ENCODE data around the gene EPHA4.

EPHA4 gene

DNA sequence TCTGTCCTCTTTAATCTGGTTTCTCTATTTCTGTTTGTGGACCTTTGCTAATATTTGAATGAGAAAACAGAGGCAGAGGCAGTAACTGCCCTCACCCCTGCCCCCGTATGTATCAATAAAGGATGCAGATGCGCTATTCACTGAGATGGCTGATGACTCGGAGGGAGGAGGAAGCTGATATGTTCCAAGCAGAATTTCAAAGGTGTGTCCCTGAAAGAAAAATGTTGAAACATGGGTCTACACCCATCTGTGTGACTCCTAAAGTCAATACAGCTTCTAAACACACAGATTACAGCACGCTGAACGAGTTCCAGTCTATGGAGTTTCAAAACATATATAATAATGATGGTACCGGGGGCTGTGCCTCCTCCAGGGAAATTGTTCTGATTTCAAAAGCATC lies 38.8 kb downstream of the EPHA4 start:
- H3K27ac Mint-ChIP-seq = no peak overlapping the region

DNA sequence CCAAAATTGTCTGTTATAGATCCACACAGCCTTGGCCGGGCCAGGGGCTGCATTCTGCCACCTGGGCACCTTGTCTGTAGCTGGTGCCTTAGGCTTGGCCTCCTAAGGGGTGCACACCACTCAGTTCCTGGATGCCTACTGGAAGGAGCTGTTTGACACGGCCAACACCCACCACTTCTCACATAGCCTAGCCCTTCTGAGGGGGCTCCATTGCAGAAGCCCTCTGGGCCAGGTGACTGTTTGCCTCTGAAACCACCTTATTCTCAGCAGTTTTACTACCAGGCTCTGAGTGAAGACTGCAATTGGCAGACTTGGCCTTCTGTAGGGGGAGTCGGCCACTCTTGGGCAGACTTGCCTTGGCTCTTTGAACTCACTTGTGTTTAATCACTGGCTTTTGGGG lies 39.5 kb downstream of the EPHA4 start:
- H3K4me1 Mint-ChIP-seq = peaks cover 22% of the 10 kb centered on the region
- H3K9me3 Mint-ChIP-seq = peaks cover 2% of the 10 kb centered on the region
- no peak for ATAC-seq
- no peak overlapping the region for H3K27ac Mint-ChIP-seq
- H3K4me3 Mint-ChIP-seq = no peak overlapping the region
- H3K27me3 Mint-ChIP-seq = no peaks in the 10 kb centered on the region
- H3K36me3 Mint-ChIP-seq = no peaks in the 10 kb centered on the region

More for the DNA sequence above, 38.8 kb downstream of the EPHA4 start:
- Mint-ChIP-seq H3K4me1 (peaks cover 20% of the 10 kb centered on the region), H3K27me3 (no peaks in the 10 kb centered on the region), H3K4me3 (no peak overlapping the region), H3K36me3 (no peaks in the 10 kb centered on the region), H3K9me3 (peaks cover 3% of the 10 kb centered on the region)
- ATAC-seq = no peak

DNA sequence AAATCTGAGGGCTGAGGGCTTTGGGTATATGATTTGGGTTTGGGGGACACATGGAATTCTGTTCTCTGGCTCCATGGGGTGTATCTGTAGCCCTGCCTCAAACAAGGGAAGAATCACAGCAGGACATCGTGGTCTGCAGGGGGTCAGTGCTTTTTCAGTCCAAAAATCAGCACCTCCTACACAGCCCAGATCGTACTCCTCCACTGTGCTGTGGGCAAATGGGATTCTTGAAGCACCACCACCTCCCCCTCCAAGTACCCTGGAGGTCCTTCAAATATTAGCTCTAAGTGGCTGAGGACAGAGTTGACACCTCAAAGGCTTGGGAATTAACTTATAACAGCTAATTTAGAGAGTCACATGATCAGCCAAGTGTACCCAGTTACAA lies 41.5 kb downstream of the EPHA4 start:
- Mint-ChIP-seq H3K4me3 (no peak overlapping the region), H3K9me3 (no peaks in the 10 kb centered on the region), H3K36me3 (no peaks in the 10 kb centered on the region), H3K4me1 (peaks cover 28% of the 10 kb centered on the region), H3K27me3 (no peaks in the 10 kb centered on the region), H3K27ac (peak overlapping the region; percentile 23)
- ATAC-seq = no peak

DNA sequence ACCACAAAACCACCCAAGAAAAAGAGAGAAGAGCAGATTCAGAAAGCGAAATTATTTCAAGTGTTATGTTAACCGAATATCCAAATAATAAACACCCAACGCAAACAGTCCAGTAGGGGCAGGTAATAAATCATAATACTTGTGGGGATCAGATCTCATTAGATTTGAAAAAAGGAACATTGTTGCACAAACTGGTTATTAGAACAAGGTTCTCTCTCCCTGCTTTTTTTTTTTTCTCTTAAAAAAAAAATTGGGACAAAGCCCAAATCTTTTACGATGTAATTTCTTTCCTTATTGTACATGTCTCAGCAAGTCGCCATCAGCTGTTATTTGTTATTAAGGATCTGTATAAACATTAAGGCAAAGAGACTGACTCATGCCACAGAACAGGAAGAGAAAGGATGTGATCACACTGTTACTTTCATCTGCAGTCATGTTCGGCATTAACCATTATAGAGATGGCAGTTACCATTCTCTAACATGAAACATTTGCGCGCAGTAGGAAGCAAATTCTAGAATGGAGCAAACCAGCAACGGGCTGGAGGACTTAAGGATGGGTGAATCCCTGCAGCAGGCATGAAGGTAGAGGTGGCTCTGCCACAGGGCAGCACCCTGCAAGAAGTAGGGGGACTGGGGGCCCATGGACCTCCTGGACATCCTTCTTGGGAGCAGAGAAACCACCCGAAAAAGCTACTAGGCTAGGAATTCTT lies 42.0 kb downstream of the EPHA4 start:
- Mint-ChIP-seq H3K36me3 (no peaks in the 10 kb centered on the region), H3K27me3 (no peaks in the 10 kb centered on the region), H3K9me3 (no peaks in the 10 kb centered on the region), H3K4me1 (peaks cover 28% of the 10 kb centered on the region), H3K4me3 (peak overlapping the region; percentile 30), H3K27ac (peak overlapping the region; percentile 23)
- ATAC-seq = peak; percentile 46

DNA sequence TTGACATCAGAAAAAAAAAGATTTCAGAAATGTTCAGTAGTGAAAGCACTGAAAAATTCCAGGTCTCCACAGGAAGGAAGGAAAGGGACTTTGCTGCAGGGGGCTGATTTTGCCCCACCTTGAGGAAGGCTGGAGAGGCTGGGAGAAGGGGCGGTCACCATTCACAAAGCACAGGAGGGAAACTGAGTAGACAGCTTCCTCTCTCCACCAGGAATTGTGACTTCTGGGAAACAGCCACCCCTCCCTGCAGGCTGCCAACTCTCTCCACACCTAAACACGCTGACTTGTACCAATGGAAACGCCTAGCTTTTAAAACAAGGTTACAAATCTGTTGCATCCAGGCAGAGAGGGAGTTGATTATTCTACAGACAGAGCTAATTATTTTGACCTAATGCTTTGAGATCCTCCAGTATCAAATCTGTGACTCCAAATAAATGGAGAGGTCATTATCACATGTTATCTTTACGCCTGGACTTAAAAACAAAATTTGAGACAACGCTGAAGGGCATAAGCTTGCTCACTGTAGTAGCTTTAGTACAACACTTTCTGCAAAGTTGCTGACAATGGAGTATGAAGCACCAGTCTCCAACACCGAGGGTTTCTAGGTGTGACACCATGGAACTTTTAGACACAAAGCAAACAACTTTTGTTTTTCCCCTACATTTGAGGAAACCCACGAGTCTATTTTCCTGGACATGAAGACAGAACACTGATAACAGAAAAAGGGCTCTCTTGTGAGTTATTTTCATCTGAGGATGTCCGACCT lies 42.7 kb downstream of the EPHA4 start:
- H3K4me3 Mint-ChIP-seq = peak overlapping the region; percentile 14
- no peaks in the 10 kb centered on the region for H3K27me3 Mint-ChIP-seq
- H3K9me3 Mint-ChIP-seq = no peaks in the 10 kb centered on the region
- peaks cover 28% of the 10 kb centered on the region for H3K4me1 Mint-ChIP-seq
- no peak for ATAC-seq
- H3K27ac Mint-ChIP-seq = peak overlapping the region; percentile 23
- H3K36me3 Mint-ChIP-seq = no peaks in the 10 kb centered on the region

DNA sequence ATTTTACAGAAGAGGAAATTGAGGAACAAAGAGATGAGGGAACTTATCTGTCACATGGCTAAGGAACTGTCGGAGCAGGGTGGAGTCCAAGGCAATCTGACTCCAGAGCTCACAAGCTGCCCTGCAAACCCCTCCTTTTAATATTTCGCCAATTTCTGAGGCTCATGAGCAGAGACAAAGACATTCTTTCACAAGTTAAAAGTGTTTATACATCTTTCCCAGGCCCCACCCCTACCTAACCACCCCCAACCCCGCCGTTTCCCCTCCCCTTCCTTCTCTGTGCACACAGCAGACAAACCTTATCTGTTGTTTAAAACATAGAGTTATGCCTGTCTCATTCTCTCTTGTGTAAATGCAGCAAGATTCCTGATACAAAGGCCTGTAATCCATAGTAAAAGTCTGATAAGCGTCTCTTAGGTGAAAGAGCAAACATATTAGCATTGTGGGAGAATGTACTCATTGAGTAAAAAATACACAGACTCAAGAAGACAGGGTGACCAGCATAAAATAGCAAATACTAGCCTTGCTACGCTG lies 44.3 kb downstream of the EPHA4 start:
- no peak overlapping the region for H3K4me3 Mint-ChIP-seq
- H3K9me3 Mint-ChIP-seq = no peaks in the 10 kb centered on the region

DNA sequence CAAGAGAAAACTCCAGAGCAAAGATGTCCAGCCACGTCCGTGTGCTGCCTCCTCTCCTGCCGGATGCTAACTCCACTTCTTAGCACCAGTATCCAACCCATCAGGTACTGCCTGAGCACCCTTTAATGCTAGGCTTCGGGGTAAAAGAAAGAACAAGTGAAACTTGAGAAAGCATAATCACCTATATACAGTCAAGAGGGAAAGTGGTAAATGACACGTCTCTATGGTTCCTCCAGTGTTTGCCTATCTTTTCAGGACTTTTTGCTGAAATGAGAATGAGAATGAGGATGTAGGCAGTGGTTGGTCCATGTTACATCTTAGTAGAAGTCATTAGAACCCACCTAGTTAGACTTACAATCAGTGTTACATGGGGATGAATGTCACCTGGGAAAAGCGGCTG lies 47.9 kb downstream of the EPHA4 start:
- no peak for ATAC-seq
- peaks cover 8% of the 10 kb centered on the region for H3K4me1 Mint-ChIP-seq
- H3K36me3 Mint-ChIP-seq = no peaks in the 10 kb centered on the region
- H3K9me3 Mint-ChIP-seq = peaks cover 4% of the 10 kb centered on the region
- no peak overlapping the region for H3K4me3 Mint-ChIP-seq
- H3K27ac Mint-ChIP-seq = no peak overlapping the region
- H3K27me3 Mint-ChIP-seq = no peaks in the 10 kb centered on the region

More for the DNA sequence above, 44.3 kb downstream of the EPHA4 start:
- H3K36me3 Mint-ChIP-seq = no peaks in the 10 kb centered on the region
- H3K27ac Mint-ChIP-seq = peak overlapping the region; percentile 23
- peaks cover 28% of the 10 kb centered on the region for H3K4me1 Mint-ChIP-seq
- H3K27me3 Mint-ChIP-seq = no peaks in the 10 kb centered on the region
- no peak for ATAC-seq

DNA sequence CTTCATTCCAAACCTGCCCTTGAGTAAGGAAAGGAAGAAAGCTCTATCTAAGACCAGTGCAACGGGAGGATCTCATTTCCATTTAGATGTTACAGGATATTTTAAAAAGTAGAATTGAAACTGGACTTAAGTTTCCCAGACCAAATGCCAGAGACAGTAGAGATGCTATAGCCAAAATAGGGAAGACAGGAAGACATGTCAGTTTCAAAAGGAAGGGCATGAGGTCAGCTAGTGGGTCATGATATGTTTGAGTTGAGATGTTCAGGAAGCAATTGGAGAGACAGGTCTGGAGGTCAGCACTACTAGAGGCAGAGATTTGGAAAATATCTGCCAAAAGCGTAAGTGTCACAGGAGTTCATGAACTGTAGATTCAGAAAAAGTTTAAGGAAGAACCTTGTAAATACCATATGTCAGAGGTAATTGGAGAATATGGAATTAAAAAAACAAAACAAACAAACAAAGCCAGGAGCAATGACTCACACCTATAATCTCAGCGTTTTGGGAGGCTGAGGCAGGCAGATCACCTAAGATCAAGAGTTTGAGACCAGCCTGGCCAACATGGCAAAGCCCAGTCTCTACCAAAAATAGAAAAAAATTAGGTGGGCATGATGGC lies 50.8 kb downstream of the EPHA4 start:
- Mint-ChIP-seq H3K9me3 (peaks cover 4% of the 10 kb centered on the region), H3K27me3 (no peaks in the 10 kb centered on the region), H3K27ac (no peak overlapping the region), H3K4me1 (no peaks in the 10 kb centered on the region), H3K36me3 (no peaks in the 10 kb centered on the region), H3K4me3 (no peak overlapping the region)
- no peak for ATAC-seq

DNA sequence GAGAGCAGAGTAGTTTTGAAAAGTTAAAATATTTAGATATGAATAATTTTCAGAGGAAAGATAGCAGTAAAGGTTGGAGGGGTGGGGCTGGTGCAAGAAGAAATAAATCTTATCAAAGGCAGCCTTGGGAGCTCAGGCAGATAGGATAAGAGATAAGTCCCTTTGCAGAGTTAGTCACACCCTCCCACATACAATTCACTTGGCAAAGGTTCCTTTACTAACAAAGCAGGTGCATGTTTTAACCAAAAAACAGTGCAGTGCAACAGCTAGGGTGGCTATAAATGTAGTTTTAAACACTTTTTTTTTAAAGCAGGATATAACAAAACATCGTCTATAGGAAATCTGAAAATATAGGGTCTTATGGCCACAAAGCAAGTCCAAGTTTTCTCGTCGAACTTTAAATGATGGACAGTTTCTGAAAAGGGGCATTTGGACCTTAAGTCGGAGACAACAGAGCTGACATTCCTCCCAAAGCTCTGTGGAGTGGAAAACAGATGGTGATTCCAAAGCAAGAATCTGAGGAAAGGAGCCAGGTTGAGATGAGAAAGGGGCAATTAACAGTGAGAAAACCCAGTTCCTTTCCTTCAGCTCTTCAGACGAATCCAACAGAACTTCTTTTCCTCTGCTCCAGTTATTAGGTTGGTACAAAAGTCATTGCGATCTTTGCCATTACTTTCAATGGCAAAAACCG lies 53.0 kb downstream of the EPHA4 start:
- Mint-ChIP-seq H3K27me3 (no peaks in the 10 kb centered on the region), H3K4me3 (no peak overlapping the region), H3K27ac (no peak overlapping the region), H3K4me1 (no peaks in the 10 kb centered on the region), H3K9me3 (peaks cover 4% of the 10 kb centered on the region), H3K36me3 (no peaks in the 10 kb centered on the region)
- ATAC-seq = no peak

DNA sequence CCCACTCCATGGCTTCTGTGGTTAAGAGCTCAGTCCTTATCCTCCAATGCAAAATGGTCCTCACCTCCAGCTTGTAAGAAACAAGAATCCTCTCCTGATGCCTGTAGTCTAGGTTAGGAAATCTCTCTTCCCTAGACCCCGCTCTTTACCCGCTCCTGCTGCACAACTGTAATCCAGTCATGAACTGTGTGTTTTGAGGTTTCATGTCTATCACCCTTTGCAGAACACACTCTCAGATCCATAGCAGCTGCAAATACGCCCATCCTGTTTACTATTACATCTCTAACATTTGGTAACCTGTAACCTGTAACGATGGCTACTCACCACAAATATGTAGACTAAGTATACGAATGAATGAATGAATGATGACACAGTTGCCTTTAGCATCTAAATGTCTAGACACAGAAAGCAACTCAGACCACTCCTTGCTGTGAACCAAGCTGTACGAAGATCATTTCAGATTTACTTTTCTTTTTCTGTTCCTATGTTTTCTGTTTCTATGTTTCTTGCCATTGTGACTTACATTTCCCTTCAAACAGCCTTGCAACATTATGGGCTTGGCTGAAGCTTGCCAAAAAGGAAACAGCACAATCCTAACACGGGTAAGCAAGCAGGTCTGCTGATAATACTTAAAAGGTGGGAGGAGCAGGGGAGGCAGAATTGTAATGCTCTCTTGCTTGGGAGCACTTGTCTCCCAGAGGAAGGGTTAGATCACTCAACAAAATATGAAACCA lies 53.7 kb downstream of the EPHA4 start:
- H3K36me3 Mint-ChIP-seq = no peaks in the 10 kb centered on the region
- H3K27me3 Mint-ChIP-seq = no peaks in the 10 kb centered on the region
- peak; percentile 79 for ATAC-seq
- no peaks in the 10 kb centered on the region for H3K4me1 Mint-ChIP-seq
- no peak overlapping the region for H3K27ac Mint-ChIP-seq
- no peak overlapping the region for H3K4me3 Mint-ChIP-seq
- H3K9me3 Mint-ChIP-seq = peaks cover 4% of the 10 kb centered on the region

DNA sequence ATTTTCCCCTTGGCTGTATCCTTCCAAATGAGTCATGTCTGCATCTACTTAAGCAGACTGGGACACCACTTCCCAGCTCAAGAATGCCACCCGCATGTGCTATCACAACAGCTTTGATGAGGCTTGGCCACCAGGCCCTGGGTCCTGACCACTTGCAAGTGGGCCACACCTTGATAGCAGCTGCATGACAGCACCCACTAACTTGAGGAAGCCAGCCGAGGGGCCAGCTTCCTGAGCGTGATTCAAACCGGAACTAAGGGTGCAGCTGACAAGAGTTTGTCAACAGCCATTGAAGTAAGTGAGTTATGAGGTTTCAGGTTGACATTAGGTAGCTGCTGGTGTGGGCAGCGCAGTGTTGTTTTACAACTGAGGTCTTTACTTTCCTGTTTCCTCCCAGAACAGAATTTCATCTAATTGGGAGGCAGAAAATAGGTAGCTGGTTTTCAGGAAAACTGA lies 54.4 kb downstream of the EPHA4 start:
- ATAC-seq = peak; percentile 88
- Mint-ChIP-seq H3K27me3 (no peaks in the 10 kb centered on the region), H3K4me3 (no peak overlapping the region), H3K9me3 (peaks cover 4% of the 10 kb centered on the region), H3K36me3 (no peaks in the 10 kb centered on the region), H3K4me1 (no peaks in the 10 kb centered on the region), H3K27ac (no peak overlapping the region)

DNA sequence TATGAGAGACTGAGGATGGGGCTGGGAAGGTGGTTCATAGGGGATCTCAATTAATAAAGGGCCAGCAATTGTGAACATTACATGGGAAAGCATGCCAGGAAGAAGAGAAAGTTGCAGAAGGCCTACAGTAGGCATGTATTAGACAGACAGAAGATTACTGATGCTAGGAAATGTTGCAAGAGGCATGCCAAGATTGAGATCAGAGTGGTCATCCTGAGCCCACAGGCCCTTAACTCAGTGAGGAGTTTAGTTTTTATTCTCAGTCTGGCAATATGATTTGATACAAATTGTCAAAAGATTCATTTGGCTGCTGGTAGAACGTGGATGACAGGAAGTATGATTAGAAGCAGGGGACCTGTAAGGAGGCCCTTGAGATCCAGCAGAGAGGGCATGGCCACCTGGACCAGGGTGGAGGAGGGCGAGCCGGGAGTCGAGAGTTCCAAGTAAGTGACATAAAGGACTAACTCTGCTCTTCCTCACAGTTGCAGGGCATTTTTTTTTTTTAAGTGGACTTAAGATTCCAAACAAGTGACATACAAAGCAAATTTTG lies 54.9 kb downstream of the EPHA4 start:
- H3K4me1 Mint-ChIP-seq = no peaks in the 10 kb centered on the region
- no peak overlapping the region for H3K27ac Mint-ChIP-seq
- H3K36me3 Mint-ChIP-seq = no peaks in the 10 kb centered on the region
- no peak overlapping the region for H3K4me3 Mint-ChIP-seq
- no peaks in the 10 kb centered on the region for H3K27me3 Mint-ChIP-seq
- peaks cover 4% of the 10 kb centered on the region for H3K9me3 Mint-ChIP-seq
- ATAC-seq = no peak

DNA sequence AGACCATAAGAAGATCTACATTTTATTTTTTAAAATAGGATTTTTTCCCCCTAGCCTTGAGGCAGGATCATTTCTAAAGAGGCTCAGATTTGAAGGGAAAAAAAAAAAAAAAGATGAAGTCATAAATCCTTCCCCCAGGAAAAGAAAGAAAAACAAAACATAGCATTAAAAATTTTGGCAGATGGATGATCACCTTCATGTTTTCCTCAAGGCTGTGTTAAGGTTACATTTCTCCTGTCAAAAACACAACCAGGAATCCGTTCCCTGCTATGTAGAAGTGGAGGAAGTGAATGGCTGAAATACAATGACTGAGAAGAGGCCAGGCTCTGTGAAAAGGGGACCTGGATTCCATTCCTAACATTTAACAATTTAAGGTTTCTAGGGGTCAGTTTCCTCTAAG lies 56.2 kb downstream of the EPHA4 start:
- Mint-ChIP-seq H3K27me3 (no peaks in the 10 kb centered on the region), H3K4me3 (no peak overlapping the region), H3K36me3 (peaks cover 6% of the 10 kb centered on the region), H3K4me1 (peaks cover 7% of the 10 kb centered on the region), H3K27ac (no peak overlapping the region), H3K9me3 (peaks cover 4% of the 10 kb centered on the region)
- no peak for ATAC-seq

DNA sequence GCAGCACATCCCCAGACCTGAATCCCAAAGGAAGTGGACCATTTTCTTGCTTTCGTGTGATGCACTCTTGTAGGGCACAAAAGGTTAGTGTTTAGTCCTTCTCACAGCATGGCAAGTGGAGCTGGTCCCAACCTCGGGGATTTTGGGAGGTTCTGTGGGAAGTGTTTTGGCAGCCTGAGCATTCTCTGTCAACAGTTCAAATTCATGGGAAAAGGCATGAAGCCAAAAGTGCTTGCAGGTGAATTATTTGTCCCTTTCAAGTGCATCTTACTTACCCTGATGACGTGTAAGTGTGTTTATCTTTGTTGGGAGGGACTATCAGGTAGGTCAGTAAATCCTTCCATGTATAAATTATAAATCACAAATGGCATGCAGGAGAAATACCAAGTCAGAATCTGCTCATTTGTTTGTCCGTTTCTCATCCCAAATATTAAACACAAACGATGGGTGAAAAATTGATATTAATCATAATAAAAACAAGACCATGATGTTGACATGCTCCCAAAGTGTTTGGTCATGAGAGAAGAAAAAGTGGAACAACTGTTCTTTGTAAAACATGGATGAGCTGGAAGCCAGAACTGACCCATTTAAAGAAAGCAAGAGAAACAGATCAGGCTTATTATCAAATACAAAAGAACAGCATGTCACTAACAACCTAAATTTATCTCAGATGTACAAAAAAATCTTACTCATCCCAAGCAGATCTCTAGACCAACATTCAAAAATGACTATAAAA lies 57.6 kb downstream of the EPHA4 start:
- no peak overlapping the region for H3K4me3 Mint-ChIP-seq
- peaks cover 4% of the 10 kb centered on the region for H3K9me3 Mint-ChIP-seq
- H3K27me3 Mint-ChIP-seq = no peaks in the 10 kb centered on the region
- peak overlapping the region; percentile 32 for H3K27ac Mint-ChIP-seq
- no peak for ATAC-seq
- H3K4me1 Mint-ChIP-seq = peaks cover 7% of the 10 kb centered on the region
- H3K36me3 Mint-ChIP-seq = peaks cover 6% of the 10 kb centered on the region
